NCI-H1105 (cell line): ENCODE results near the gene TNN.
A peak's percentile ranks its signal among the peaks of the same experiment; 100 is the strongest.
"Not testable (repeated sequence)": the region's sequence is repeated elsewhere in the genome, so short reads cannot be mapped to it uniquely, and the experiment has no call there.

ENCODE experiments used
- DNase-seq: peaks from one replicate; lab custom pipeline; 2025; lab: John Stamatoyannopoulos, UW

TNN gene, protein sequence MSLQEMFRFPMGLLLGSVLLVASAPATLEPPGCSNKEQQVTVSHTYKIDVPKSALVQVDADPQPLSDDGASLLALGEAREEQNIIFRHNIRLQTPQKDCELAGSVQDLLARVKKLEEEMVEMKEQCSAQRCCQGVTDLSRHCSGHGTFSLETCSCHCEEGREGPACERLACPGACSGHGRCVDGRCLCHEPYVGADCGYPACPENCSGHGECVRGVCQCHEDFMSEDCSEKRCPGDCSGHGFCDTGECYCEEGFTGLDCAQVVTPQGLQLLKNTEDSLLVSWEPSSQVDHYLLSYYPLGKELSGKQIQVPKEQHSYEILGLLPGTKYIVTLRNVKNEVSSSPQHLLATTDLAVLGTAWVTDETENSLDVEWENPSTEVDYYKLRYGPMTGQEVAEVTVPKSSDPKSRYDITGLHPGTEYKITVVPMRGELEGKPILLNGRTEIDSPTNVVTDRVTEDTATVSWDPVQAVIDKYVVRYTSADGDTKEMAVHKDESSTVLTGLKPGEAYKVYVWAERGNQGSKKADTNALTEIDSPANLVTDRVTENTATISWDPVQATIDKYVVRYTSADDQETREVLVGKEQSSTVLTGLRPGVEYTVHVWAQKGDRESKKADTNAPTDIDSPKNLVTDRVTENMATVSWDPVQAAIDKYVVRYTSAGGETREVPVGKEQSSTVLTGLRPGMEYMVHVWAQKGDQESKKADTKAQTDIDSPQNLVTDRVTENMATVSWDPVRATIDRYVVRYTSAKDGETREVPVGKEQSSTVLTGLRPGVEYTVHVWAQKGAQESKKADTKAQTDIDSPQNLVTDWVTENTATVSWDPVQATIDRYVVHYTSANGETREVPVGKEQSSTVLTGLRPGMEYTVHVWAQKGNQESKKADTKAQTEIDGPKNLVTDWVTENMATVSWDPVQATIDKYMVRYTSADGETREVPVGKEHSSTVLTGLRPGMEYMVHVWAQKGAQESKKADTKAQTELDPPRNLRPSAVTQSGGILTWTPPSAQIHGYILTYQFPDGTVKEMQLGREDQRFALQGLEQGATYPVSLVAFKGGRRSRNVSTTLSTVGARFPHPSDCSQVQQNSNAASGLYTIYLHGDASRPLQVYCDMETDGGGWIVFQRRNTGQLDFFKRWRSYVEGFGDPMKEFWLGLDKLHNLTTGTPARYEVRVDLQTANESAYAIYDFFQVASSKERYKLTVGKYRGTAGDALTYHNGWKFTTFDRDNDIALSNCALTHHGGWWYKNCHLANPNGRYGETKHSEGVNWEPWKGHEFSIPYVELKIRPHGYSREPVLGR (N-terminal part only)

DNA sequence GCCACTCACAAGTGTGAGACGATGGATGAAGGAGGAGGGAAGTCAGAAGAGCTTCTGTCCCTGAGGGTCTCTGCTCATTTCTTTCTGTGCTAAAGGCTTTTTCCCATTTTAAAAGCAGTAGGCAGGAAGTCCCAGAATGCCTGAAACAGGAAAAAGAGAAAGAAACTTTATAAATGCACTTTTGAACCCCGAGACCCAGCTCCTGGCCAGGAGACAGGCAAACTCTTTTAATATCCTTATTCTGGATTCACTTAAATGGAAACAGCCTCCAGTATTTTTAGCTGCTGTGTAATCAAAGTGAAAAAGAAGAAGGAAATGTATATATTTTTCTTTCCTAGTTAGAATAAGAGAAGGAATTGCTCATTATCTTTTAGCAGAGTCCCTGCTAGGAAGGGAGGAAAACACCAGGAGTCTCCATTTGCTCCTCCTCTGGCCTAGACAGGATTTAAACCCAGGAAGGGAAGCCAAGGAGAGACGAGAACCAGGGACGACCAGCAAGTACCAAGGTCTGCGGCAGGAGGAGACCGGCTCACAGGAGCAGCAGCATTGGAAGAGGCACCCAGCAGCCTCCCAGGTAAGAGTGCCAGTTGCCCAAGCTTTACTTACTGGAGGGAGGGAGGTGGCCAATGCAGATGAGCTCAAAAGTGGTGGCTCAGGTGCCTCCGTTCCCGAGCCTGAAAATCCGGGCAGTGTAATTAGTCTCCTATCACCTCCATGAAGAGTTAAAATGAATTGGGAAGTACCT lies at the start of gene TNN:
Gene TNN (plus strand): TSS at position 472 of the 745 bp plus-strand sequence. CDS start 9,586 bp downstream, outside the sequence.
- DNase-seq, result no peak

DNA sequence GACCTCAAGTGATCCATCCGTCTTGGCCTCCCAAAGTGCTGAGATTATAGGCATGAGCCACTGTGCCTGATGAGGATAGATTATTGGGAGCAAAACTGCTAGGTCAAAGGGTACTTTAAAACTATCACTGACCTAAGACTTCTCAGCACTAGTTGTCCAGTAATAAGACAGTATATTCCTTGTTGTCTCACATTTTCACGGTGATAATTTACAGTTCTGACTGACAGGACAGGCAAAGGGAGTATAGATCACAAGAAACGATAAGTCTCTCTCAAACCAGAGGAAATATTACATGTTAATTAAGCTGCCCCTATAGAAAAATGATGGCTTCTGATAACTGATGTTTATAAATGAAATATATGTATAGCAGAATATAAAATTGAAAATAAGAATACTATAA lies 48.1 kb upstream of the TNN start:
- no peak for DNase-seq

DNA sequence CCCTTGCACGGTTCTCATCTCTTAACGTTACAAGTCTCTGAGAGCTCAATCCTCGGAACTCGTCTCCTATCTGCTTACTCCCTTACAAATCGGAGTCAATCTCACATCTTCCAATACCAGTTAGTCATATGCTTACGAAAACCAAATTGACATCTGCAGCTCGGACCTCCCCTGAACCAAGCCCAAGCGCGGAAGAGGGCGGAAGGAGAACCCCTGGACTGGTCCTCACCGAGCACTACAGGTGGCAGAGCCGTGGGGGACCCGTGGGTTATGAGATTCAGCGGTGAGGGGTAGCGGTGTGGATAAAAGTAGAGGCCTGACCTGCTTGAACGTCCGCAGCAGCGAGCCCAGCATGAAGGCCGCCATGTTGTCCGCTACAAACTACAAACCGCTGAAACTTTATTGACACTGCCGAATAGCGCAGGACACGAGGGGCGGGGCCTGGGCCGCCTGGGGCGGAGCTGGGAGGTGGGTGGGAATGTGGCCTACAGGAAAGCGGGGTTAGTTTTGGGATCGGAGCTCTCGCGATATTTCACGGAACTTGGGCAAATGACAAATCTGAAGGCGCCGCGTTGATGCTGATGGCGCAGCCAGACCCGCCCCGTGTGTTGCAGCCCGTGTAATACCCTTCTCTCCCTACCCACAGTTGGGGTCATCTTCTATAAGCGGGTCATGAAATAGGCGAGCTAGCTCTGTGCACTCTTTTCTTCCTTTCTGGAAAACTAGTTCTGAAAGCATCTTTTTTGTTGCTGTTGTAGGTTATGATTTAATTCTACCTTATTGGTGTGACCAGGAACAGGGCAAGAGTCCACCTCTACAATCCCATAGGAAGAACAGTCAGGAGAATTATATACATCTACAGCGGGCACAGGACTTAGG lies 44.4 kb upstream of the TNN start, which contains the start of gene MRPS14:
Gene MRPS14 (minus strand): TSS at position 383 of the 879 bp plus-strand sequence. CDS start 17 bp downstream, at position 366.
- DNase-seq, result peak; percentile 96

DNA sequence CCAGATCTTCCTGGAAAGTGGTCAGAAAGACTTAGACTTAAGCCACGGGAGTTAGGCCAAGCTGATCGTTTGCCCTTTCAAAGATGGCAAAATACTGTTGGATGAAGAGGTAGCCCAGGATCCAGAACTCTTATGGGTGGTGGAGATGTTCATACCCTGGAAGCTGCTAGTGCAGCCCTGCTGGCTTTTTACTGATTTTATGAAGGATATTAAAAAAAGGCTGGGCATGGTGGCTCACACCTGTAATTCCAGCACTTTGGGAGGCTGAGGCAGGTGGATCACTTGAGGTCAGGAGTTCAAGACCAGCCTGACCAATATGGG lies 43.8 kb upstream of the TNN start:
- DNase-seq, result not testable (repeated sequence)

DNA sequence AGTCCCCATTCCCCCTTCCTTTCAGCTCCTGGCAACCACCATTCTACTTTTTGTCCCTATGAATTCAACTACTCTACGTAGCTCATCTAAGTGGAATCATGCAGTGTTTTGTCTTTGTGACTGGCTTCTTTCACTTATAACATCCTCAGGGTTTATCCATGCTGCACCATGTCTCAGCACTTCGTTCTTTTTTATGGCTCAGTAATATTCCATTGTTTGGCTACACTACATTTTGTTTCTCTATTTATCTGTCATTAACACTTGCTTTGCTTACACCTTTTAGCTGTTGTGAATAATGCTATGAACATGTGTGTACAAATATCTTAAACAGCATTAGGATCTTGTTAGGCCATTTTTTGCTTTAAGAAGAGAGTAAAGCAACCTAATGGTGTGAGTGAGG lies 42.9 kb upstream of the TNN start:
- no peak for DNase-seq

DNA sequence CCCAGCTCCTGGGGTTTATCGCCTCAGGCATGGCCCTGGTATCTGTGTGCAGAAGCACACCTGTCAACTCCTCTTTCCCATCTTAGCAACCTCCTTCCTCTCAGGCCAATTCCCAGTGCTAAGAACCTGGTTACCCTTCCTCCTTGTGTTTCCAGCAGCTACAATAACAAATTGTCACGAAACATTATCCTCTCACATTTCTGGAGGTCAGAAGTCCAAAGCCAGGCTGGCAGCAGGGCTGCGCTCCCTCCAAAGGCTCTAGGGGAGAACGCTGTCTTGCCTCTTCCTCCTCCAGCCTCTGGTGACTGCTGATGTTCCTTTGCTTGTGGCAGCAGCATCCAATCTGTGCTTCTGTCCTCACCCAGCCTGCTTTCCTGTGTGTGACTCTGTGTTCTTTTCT lies 33.7 kb upstream of the TNN start:
- no peak for DNase-seq

DNA sequence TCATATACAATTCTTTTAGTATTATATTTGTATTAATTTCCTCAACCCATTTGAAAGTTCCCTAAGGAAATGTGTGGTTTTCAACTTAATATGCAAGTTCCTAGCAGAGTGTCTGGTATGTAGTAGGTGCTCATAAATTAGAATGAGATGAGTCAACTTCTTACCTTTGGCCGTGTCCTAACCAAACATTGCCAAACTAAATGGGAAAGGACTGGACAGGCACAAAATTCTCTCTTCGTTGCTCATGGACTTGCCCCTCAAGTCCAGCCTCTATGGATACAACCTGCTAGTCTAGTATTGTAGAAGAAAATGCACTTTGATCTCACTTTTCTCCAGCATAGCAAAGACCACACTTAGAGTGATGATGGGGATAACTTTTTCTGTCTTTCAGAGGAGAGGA lies 32.9 kb upstream of the TNN start:
- no peak for DNase-seq

DNA sequence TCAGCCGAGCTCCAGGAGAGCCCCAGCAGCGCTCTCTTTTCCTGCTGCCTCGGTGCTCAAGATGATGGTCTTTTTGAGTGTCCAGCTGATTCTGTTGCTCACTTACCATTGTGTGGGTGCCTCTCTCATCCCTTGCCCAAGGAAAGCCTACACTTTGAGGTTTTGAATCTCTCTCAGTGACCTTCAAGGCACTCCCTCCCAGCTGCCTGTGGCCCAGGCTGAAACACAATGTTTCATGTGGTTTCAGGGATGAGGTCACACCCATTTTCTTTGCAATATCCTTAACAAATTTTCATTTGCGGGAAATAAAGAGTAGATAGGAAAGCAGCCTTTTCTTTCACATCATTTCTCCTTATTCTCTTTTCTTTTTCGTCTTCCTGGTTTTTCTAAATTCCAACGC lies 31.8 kb upstream of the TNN start:
- no peak for DNase-seq

DNA sequence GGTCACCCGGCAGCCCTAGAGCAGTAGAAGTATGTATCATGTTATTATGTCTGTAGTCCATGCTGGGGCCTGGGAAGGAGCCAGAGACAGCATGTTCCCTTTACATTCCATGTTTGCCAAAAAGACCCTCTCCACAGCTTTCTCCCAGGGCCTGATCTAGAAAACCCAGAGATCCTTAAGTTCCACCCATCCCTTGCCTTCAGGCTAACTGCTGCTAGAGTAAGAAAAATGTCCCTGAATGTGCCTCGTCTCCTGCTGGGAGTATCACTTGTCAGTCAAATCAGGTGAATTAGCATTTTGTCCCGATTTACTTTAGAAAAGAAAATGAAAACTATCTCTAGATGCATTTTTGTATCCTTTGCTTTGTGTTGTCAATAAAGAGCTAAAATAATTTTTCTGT lies 31.2 kb upstream of the TNN start:
- no peak for DNase-seq

DNA sequence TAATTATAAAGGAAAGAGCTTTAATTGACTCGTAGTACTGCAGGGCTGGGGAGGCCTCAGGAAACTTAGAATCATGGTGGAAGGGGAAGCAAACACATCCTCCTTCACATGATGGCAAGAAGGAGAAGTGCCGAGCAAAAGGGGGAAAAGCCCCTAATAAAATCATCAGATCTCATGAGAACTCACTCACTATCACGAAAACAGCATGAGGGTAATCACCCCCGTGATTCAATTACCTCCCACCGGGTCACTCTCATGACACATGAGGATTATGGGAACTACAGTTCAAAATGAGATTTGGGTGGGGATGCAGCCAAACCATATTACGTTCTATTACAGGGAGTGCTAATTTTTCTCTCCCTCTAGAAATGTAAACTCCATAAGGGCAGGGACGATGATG lies 30.2 kb upstream of the TNN start:
- DNase-seq, result no peak

DNA sequence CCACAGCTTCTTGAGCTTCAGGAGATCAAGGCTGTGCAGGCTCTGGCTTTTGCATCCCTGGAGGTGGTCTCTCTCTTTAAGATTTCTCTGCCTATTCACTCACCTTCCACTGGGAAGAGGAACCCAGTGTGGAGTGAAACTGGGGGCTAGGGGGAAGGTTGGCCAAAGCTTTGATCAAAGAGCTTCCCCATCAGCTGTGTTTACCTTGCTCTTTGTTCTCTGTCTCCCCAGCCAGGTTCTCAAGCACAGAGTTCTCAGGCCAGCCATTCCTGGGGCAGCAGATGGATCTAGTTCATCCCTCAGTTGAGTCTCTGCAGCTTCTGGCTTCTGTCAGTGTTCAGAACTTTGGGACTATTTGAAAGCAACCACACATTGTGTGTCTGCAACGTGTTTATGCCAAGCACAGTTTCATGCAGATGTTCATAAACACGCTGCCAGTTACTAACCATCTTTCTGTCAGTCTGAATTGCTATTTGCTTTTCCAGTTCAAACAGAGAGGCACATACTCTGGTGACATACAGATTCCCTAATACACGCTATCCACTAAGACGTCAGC lies 27.2 kb upstream of the TNN start:
- DNase-seq, result no peak

DNA sequence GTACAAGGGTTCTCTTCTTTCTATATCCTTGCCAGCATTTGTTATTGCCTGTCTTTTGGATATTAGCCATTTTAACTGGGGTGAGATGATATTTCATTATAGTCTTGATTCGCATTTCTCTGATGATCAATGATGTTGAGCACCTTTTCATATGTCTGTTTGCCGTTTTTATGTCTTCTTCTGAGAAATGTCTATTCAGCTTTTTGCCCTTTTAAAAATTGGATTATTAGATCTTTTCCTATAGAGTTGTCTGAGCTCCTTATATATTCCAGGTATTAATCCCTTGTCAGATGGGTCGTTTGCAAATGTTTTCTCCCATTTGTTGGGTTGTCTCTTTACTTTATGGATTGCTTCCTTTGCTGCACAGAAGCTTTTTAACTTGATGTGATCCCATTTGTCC lies 25.0 kb upstream of the TNN start:
- DNase-seq, result no peak

DNA sequence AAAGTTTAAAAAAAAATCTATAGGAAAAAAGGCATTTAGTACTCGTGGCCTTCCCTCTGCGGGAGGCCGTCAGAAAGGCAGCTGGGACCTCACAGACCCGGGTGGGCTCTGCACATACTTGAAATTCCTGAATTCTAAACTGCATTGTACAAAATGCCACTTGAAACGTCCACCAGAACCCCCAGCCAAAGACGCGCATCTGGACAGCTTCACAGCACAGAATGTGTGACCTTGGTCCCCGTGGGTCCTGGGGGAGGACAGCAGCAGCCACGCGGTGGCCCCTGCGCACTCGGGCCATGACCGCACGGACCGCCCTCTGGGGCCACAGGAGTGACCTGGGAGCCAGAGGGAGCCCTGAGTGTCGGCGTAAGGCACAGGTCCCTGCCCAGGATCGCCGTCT lies 23.8 kb upstream of the TNN start:
- no peak for DNase-seq

DNA sequence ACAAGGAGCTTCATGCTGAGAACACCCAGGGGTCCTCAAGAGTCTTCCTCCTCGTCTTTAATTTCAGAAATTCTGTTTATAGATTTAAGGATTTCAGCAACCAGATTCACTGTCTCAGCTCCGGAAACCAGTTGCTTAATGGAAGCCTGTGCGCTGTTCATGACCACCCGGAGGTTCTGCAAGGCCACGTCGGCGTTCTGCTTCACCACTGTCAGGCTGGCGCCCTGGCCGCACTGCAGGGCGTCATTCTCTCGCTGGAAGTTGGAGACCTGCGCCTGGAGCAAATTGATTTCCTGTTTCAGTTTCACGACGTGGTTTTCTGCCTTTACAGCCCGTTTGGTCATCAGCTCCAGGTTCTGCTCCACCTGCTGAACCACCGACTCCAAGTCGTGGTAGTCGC lies 23.0 kb upstream of the TNN start:
- not testable (repeated sequence) for DNase-seq

DNA sequence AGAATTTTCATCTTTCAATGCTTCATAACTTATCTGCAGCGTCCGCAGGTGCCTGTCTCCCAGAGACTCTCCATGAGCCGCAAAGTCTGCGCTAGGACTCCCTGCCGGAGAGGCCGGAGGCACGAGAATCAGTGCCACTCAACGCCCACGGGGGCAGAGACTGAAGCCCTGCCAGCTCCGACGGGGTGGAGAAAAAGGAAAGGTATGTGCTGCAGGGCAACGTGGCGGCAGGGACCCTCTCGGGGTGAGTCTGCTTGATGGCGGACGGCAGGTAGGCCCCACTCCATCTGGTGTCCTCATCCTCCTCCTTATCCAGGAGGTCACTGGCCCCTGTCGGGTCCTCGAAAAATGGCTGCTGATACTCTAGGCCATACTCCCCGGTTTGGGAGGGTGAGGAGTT lies 22.5 kb upstream of the TNN start:
- no peak for DNase-seq

DNA sequence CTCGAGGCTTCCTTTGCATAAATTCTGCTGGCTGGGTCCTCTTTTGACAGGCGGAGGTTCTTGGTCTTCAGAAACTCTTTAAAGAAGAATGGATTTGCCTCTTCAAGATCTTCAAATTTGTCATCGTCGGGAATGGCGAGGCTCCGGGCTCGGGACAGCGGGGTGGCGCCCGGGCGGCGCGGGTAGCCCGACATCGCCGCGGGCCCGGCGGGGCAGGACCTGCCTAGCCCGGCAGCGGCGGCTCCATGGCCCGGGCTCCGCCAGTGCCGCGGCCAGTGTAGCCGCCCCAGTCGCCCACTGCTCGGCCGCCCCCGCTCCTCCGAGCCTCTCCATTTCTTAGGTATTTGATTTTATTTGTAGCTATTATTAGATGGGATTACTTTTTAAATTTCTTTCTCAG lies 22.1 kb upstream of the TNN start:
- no peak for DNase-seq

DNA sequence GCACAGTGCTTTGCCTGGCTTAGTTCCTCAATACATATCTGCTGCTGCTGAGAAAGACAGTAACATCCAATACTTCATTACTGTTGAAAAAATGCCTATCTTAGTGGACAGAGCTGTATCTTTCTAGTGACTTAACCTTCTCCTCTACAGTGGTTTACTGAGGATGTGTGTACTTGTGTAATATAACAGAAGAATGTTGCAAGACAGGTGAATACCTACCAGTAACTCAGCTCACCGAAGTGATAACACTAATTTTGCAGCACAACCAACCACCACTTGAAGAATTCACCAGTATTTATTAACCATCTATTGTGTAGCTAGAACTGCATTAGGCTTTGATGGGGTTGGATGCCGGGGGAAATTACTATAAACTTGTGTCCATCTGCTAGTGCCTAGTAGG lies 16.6 kb upstream of the TNN start:
- DNase-seq, result no peak

DNA sequence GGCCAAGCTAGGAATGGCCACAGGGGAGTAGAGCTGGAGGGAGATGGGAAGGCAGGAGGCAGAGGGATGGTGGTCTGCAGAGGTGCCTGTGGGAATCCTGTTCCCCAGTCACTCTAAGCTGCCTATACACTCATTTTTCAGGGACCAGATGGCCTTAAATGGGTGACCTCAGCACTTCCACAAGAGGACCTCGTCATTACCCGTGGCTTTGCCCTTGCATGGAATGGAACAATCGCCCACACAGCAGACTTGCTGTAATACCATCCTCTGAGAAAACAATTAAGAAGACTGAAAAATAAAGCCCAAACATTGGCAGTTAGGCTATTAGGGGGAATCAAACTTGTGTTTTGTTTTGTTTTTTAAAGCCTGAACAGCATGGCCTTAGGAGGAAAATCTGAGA lies 12.9 kb upstream of the TNN start:
- DNase-seq, result no peak

DNA sequence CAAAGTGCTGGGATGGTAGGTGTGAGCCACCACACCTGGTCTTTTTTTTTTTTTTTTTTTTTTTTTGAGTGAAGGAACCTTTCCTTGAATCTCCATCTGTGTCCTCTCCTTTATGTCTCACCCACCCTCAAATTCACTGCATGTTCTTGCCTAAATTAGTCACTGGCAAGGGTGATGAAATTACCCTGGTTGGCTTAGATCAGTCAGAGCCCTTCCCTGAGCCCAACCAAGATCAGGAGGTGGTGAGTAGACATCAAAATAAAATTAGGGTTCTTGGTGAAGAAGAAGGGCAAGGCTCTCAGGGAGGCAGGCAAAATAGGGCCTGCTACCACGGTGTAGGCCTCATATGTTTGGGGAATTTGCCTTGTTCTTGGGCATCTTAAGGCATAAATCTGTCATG lies 5.3 kb upstream of the TNN start:
- DNase-seq, result no peak

DNA sequence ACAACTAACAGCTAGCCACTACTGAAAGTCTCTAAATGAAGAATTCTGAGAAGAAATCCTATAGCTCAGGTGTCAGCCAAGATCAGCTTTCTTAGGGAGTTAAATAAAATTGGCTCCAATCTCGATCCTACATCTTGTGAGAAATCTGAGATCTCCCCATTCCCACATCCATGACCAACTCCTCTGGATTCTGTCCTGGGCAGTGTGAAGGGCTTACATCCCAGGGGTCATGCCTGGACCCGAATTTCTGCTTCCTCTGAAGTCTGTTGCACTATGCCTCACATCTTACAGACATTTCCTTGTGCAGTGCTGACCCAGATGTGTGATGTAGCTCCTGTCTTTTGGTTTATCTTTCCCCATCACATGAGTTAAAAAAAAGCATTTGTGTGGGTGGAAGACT lies 4.8 kb upstream of the TNN start:
- DNase-seq, result no peak
